SK-N-SH treated with all-trans-retinoic acid at 6 μM for 48 hours (cell line): ENCODE results near the gene ITGB2.

Experiments
- ATAC-seq: fragments of 200-7000 bp; cut with Tn5 transposase; 3 replicates; pipeline ENCODE4 v1.9.1; 2020; ENCODE audit warnings: mild to moderate bottlenecking, moderate library complexity
- ARNTL ChIP-seq: fragments of 450-650 bp; formaldehyde crosslinking; IDR thresholded peaks from 2 replicates; pipeline ENCODE4 v1.5.0; 2020; ENCODE audit warnings: low read depth, mild to moderate bottlenecking, moderate library complexity, borderline replicate concordance
- BACH2 ChIP-seq: fragments of 250-450 bp; sonication (Bioruptor Pico); IDR thresholded peaks from 2 replicates; pipeline ENCODE4 v1.9.0; 2021; ENCODE audit warnings: mild to moderate bottlenecking, borderline replicate concordance
- CSDC2 ChIP-seq: fragments of 250-450 bp; sonication (Bioruptor Pico); IDR thresholded peaks from 2 replicates; pipeline ENCODE4 v1.5.0; 2020; ENCODE audit warnings: mild to moderate bottlenecking, moderate library complexity
- ESRRG ChIP-seq: fragments of 250-450 bp; sonication (Bioruptor Pico); IDR thresholded peaks from 2 replicates; pipeline ENCODE4 v1.6.1; 2021; ENCODE audit warnings: mild to moderate bottlenecking
- GLIS3 ChIP-seq: fragments of 250-450 bp; sonication (Bioruptor Pico); IDR thresholded peaks from 2 replicates; pipeline ENCODE4 v1.5.0; 2020; ENCODE audit warnings: mild to moderate bottlenecking, moderate library complexity
- ISL1 ChIP-seq: fragments of 250-450 bp; sonication (Bioruptor Pico); IDR thresholded peaks from 2 replicates; pipeline ENCODE4 v2.1.2; 2022; ENCODE audit warnings: mild to moderate bottlenecking, moderate library complexity
- PPARA ChIP-seq: fragments of 250-450 bp; sonication (Bioruptor Pico); IDR thresholded peaks from 2 replicates; pipeline ENCODE4 v1.5.0; 2020; ENCODE audit warnings: mild to moderate bottlenecking, borderline replicate concordance
- RARB ChIP-seq: fragments of 250-450 bp; sonication (Bioruptor Pico); IDR thresholded peaks from 2 replicates; pipeline ENCODE4 v1.8.0; 2021; ENCODE audit warnings: mild to moderate bottlenecking, moderate library complexity
- SNAI2 ChIP-seq: fragments of 250-450 bp; sonication (Bioruptor Pico); IDR thresholded peaks from 2 replicates; pipeline ENCODE4 v1.5.0; 2020; ENCODE audit warnings: mild to moderate bottlenecking, moderate library complexity
- TCF4 ChIP-seq: fragments of 250-450 bp; sonication (Bioruptor Pico); IDR thresholded peaks from 2 replicates; pipeline ENCODE4 v1.8.0; 2021; ENCODE audit warnings: mild to moderate bottlenecking, moderate library complexity, borderline replicate concordance
- TOX ChIP-seq: fragments of 250-450 bp; sonication (Bioruptor Pico); IDR thresholded peaks from 2 replicates; pipeline ENCODE4 v1.8.0; 2021; ENCODE audit warnings: mild to moderate bottlenecking, moderate library complexity, borderline replicate concordance
- ZC3H10 ChIP-seq: fragments of 250-450 bp; sonication (Bioruptor Pico); IDR thresholded peaks from 2 replicates; pipeline ENCODE4 v1.5.1; 2021; ENCODE audit warnings: mild to moderate bottlenecking, moderate library complexity
- ZFP3 ChIP-seq: fragments of 250-450 bp; sonication (Bioruptor Pico); IDR thresholded peaks from 2 replicates; pipeline ENCODE4 v1.5.0; 2020; ENCODE audit warnings: mild to moderate bottlenecking, moderate library complexity
- ZFP30 ChIP-seq: fragments of 450-650 bp; formaldehyde crosslinking; IDR thresholded peaks from 2 replicates; pipeline ENCODE4 v1.5.0; 2022; ENCODE audit warnings: mild to moderate bottlenecking, moderate library complexity
- ZNF565 ChIP-seq: fragments of 450-650 bp; formaldehyde crosslinking; conservative IDR thresholded peaks from 2 replicates; pipeline ENCODE4 v1.5.0; 2020; ENCODE audit warnings: low read depth, mild to moderate bottlenecking, moderate library complexity
- ZNF70 ChIP-seq: fragments of 450-650 bp; formaldehyde crosslinking; IDR thresholded peaks from 2 replicates; pipeline ENCODE4 v1.5.0; 2020; ENCODE audit warnings: mild to moderate bottlenecking, moderate library complexity
- TF ChIP-seq, protein P1 (sequence below): fragments of 250-450 bp; sonication (Bioruptor Pico); IDR thresholded peaks from 2 replicates; pipeline ENCODE4 v1.8.0; 2021; ENCODE audit warnings: low read depth, mild to moderate bottlenecking, moderate library complexity, borderline replicate concordance
- TF ChIP-seq, protein P2 (sequence below): fragments of 250-450 bp; sonication (Bioruptor Pico); IDR thresholded peaks from 2 replicates; pipeline ENCODE4 v1.8.0; 2020; ENCODE audit warnings: mild to moderate bottlenecking, moderate library complexity, borderline replicate concordance
- TF ChIP-seq, protein P3 (sequence below): fragments of 250-450 bp; sonication (Bioruptor Pico); IDR thresholded peaks from 2 replicates; pipeline ENCODE4 v1.5.1; 2020; ENCODE audit warnings: low read depth, mild to moderate bottlenecking, moderate library complexity
- TF ChIP-seq, protein P4 (sequence below): fragments of 250-450 bp; sonication (Bioruptor Pico); IDR thresholded peaks from 2 replicates; pipeline ENCODE4 v1.5.0; 2020; ENCODE audit warnings: mild to moderate bottlenecking, moderate library complexity
- TF ChIP-seq, protein P5 (sequence below): fragments of 250-450 bp; sonication (Bioruptor Pico); IDR thresholded peaks from 2 replicates; pipeline ENCODE4 v1.5.1; 2021; ENCODE audit warnings: mild to moderate bottlenecking, moderate library complexity

Gene ITGB2

DNA sequence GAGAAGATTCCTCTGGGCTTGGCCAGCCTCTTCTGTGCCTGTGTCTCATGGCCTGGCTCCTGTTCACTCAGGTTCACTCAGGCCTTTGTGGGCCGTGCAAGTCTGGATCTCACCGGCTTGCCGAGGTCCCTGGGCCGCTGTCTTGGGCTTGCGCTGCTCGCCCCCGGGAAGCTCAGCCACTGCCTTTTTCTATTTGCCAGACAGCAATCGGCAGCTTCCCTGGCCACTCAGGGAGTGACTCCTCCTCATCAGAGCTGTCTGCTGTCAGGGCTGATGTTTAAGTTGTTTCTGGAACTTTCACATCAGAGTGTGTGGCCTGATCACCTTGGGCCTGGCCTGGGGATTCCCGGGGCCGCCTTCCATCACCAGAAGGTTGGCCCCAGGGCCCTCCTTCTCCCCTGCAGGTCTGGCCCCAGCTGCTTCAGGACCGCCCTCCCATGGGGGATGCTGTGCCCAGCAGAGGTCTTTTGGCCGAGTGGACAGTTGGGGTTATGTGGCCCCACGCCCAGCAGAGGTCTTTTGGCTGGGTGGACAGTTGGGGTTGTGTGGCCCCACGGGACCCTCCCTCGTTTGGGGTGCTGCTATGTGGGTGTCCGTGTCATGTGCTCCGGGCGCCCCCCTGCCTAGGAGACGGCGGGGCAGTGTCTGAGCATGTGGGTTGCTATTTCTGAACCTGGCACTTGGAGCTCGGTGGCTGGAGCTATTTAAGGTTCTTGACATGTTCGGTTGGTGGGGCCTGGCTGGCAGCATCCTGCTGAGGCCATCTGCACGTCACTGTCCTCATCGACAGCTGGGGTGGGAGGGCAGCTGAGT lies 31.6 kb upstream of the ITGB2 start:
- TF ChIP-seq CSDC2 (CRISPR knock-in tag): no peak
- TF ChIP-seq GLIS3 (CRISPR knock-in tag): no peak
- no peak for TF ChIP-seq ZNF70 (CRISPR knock-in tag)
- TF ChIP-seq SNAI2 (CRISPR knock-in tag): no peak
- TF ChIP-seq RARB (CRISPR knock-in tag): no peak
- TF ChIP-seq, protein P1, sequence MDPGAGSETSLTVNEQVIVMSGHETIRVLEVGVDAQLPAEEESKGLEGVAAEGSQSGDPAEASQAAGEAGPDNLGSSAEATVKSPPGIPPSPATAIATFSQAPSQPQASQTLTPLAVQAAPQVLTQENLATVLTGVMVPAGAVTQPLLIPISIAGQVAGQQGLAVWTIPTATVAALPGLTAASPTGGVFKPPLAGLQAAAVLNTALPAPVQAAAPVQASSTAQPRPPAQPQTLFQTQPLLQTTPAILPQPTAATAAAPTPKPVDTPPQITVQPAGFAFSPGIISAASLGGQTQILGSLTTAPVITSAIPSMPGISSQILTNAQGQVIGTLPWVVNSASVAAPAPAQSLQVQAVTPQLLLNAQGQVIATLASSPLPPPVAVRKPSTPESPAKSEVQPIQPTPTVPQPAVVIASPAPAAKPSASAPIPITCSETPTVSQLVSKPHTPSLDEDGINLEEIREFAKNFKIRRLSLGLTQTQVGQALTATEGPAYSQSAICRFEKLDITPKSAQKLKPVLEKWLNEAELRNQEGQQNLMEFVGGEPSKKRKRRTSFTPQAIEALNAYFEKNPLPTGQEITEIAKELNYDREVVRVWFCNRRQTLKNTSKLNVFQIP (CRISPR knock-in tag): no peak
- no peak for TF ChIP-seq PPARA

DNA sequence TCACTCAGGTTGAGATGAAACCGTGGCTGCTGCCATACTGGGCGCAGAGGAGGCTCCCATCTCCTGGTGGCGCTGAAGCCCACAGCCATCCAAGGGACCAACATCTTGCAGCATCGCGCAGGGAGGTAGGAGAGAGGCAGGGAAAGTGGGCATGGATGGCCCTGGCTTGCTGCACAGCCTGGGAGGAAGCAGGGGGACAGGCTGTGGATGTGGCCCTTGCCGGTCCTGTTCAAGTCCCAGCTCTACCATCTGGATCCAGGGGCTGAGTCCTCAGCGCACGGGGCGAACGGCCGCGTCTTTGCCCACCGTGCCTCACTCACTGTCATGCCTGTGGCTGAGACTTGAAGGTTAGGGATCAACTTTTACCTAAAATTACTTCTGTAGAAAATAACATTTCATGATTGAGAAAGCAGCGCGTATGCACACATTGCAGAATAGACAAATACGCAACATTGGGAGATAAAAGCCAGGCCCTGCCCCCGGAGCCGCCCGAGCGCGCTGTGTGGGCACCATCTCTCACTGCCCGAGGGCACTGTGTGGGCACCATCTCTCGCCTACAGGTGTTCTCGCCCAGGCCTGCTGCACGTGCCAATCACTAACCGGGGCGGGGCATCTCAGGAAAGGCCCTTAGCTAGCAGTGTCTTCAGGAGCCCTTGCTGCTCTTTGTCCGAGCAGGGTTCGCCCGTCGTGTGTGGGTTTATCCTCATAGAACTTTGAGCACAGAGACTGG lies 30.7 kb upstream of the ITGB2 start:
- TF ChIP-seq, protein P1 (CRISPR knock-in tag): no peak
- TF ChIP-seq ARNTL (CRISPR knock-in tag): no peak
- no peak for TF ChIP-seq TCF4 (CRISPR knock-in tag)
- no peak for TF ChIP-seq BACH2 (CRISPR knock-in tag)
- no peak for TF ChIP-seq ZC3H10 (CRISPR knock-in tag)
- TF ChIP-seq ZNF70 (CRISPR knock-in tag): no peak
- no peak for TF ChIP-seq TOX (CRISPR knock-in tag)
- TF ChIP-seq RARB (CRISPR knock-in tag): no peak
- no peak for TF ChIP-seq CSDC2 (CRISPR knock-in tag)
- no peak for TF ChIP-seq ZNF565
- no peak for TF ChIP-seq ZFP30 (CRISPR knock-in tag)
- TF ChIP-seq, protein P2, sequence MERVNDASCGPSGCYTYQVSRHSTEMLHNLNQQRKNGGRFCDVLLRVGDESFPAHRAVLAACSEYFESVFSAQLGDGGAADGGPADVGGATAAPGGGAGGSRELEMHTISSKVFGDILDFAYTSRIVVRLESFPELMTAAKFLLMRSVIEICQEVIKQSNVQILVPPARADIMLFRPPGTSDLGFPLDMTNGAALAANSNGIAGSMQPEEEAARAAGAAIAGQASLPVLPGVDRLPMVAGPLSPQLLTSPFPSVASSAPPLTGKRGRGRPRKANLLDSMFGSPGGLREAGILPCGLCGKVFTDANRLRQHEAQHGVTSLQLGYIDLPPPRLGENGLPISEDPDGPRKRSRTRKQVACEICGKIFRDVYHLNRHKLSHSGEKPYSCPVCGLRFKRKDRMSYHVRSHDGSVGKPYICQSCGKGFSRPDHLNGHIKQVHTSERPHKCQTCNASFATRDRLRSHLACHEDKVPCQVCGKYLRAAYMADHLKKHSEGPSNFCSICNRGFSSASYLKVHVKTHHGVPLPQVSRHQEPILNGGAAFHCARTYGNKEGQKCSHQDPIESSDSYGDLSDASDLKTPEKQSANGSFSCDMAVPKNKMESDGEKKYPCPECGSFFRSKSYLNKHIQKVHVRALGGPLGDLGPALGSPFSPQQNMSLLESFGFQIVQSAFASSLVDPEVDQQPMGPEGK (CRISPR knock-in tag): no peak
- TF ChIP-seq, protein P3, sequence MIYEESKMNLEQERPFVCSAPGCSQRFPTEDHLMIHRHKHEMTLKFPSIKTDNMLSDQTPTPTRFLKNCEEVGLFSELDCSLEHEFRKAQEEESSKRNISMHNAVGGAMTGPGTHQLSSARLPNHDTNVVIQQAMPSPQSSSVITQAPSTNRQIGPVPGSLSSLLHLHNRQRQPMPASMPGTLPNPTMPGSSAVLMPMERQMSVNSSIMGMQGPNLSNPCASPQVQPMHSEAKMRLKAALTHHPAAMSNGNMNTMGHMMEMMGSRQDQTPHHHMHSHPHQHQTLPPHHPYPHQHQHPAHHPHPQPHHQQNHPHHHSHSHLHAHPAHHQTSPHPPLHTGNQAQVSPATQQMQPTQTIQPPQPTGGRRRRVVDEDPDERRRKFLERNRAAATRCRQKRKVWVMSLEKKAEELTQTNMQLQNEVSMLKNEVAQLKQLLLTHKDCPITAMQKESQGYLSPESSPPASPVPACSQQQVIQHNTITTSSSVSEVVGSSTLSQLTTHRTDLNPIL: no peak
- TF ChIP-seq SNAI2 (CRISPR knock-in tag): no peak
- no peak for TF ChIP-seq ISL1 (CRISPR knock-in tag)
- no peak for TF ChIP-seq ESRRG (CRISPR knock-in tag)
- no peak for TF ChIP-seq ZFP3 (CRISPR knock-in tag)
- TF ChIP-seq, all 23 proteins: peak for 0
- ATAC-seq: no peak

More for the DNA sequence above, 31.6 kb upstream of the ITGB2 start:
- ATAC-seq: no peak

DNA sequence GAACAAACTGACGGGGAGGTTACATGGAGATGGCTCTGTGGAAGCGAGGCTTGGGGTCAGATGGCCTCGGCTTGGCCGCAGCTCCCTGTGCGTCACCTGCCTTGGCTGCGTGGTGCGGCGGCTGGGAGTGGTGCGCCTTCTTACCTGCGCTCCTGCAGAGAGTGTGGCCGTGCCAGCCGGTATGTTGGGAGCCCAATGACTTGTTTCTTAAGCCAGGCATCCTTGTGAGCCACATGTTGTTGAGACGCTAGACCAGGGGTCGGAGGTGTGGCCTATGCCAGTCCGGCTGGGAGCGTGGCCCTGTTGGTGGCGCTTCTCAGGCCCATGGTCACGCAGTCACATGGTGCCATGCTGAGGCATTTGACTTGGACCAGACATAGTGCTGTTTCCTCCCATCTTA lies 29.7 kb upstream of the ITGB2 start:
- no peak for ATAC-seq
- TF ChIP-seq ESRRG (CRISPR knock-in tag): no peak
- no peak for TF ChIP-seq ZFP3 (CRISPR knock-in tag)
- no peak for TF ChIP-seq ZNF565
- TF ChIP-seq, protein P4, sequence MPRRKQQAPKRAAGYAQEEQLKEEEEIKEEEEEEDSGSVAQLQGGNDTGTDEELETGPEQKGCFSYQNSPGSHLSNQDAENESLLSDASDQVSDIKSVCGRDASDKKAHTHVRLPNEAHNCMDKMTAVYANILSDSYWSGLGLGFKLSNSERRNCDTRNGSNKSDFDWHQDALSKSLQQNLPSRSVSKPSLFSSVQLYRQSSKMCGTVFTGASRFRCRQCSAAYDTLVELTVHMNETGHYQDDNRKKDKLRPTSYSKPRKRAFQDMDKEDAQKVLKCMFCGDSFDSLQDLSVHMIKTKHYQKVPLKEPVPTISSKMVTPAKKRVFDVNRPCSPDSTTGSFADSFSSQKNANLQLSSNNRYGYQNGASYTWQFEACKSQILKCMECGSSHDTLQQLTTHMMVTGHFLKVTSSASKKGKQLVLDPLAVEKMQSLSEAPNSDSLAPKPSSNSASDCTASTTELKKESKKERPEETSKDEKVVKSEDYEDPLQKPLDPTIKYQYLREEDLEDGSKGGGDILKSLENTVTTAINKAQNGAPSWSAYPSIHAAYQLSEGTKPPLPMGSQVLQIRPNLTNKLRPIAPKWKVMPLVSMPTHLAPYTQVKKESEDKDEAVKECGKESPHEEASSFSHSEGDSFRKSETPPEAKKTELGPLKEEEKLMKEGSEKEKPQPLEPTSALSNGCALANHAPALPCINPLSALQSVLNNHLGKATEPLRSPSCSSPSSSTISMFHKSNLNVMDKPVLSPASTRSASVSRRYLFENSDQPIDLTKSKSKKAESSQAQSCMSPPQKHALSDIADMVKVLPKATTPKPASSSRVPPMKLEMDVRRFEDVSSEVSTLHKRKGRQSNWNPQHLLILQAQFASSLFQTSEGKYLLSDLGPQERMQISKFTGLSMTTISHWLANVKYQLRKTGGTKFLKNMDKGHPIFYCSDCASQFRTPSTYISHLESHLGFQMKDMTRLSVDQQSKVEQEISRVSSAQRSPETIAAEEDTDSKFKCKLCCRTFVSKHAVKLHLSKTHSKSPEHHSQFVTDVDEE: no peak
- TF ChIP-seq SNAI2 (CRISPR knock-in tag): no peak
- no peak for TF ChIP-seq ISL1 (CRISPR knock-in tag)
- TF ChIP-seq, protein P5, sequence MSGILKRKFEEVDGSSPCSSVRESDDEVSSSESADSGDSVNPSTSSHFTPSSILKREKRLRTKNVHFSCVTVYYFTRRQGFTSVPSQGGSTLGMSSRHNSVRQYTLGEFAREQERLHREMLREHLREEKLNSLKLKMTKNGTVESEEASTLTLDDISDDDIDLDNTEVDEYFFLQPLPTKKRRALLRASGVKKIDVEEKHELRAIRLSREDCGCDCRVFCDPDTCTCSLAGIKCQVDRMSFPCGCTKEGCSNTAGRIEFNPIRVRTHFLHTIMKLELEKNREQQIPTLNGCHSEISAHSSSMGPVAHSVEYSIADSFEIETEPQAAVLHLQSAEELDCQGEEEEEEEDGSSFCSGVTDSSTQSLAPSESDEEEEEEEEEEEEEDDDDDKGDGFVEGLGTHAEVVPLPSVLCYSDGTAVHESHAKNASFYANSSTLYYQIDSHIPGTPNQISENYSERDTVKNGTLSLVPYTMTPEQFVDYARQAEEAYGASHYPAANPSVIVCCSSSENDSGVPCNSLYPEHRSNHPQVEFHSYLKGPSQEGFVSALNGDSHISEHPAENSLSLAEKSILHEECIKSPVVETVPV (CRISPR knock-in tag): no peak
- TF ChIP-seq, protein P1 (CRISPR knock-in tag): no peak
- TF ChIP-seq BACH2 (CRISPR knock-in tag): no peak
